ENCODE data around the gene EIF3D. TPM values are rescaled to one million over a fixed set of nuclear protein-coding genes. Genes with fewer than 3 reads are reported as not detected.
"Not testable (repeated sequence)": the region's sequence is repeated elsewhere in the genome, so short reads cannot be mapped to it uniquely, and the experiment has no call there.

Gene EIF3D
- total RNA-seq, 2 experiments from 2014 or later = 334 to 341 TPM

DNA sequence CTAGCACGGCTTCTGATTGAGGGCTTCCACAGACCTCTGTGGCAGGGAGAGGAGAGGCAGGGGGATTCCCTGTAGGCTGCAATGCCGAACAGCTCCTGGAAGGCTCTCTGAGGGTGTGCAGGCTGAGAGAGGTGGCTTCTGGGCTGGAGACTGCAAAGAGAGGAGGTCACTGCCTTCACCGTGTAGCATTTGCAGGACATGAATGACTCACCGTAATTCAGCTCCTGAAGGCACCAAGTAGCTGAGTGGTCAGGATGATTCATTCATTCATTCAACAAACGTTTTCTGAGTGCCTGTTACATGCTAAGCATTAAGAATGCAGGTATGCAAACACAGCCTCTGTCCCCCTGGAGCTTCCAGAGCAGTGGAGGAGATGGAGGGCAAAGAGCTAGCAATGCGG, 18.0 kb upstream of the EIF3D start:
- H3K4me3 Mint-ChIP-seq = no peak overlapping the region
- no peaks in the 10 kb centered on the region for H3K36me3 Mint-ChIP-seq (ENCODE audit: low read depth)
- H3K9me3 Mint-ChIP-seq = no peaks in the 10 kb centered on the region
- CTCF ChIA-PET = interaction anchor here (0.6 to 2.1 kb wide), 4 partner anchors 178 to 309 kb away, joined by 3 to 11 read pairs (median 4); no protein-coding TSS in a partner anchor
- no peak overlapping the region for H3K27ac Mint-ChIP-seq
- no peak for DNase-seq
- intact Hi-C loops (cut with micrococcal nuclease) = loop anchor here (1.0 kb wide), 2 partner anchors 210 to 227 kb away; no protein-coding TSS in a partner anchor
- peaks cover 16% of the 10 kb centered on the region for H3K27me3 Mint-ChIP-seq (ENCODE audit: low read depth)
- peaks cover 8% of the 10 kb centered on the region for H3K4me1 Mint-ChIP-seq (ENCODE audit: low read depth)

DNA sequence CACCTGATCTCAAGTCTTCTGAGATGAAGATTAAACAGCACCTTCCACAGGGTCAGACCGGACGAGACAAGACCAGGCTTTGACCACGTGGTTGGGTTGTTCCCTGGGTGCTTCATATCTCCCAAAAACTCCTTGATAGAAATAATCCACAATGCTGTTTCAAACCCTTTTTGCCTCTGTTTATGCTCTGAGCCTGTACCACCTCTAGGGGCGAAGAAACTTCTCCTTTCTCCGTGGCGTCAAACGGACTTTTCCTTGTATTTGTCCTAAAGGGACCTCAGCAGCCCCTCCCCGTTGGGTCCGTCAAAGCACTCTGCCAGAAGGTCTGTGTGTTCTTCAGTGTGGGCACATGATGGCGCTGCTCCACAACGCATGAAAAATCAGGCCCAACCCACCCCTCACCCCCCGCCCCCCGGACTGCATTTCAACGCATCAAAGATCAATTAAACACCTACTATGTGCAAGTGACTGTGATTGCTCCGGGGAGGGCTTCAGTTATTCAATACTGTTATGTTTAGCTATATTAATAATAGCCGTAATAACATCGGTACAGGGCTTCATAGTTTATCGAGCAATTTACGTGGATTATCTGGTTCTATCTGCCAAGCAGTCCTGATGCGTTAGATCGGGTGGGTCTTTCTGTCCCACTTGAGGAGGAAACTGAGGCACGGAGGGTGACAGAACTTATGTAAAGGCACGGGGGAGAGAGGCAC, 17.3 kb upstream of the EIF3D start:
- H3K9me3 Mint-ChIP-seq = no peaks in the 10 kb centered on the region
- peaks cover 12% of the 10 kb centered on the region for H3K4me1 Mint-ChIP-seq (ENCODE audit: low read depth)
- peak; percentile 59 for DNase-seq
- intact Hi-C loops (cut with micrococcal nuclease) = loop anchor here (1.0 kb wide), 2 partner anchors 211 to 228 kb away; no protein-coding TSS in a partner anchor
- peaks cover 15% of the 10 kb centered on the region for H3K27me3 Mint-ChIP-seq (ENCODE audit: low read depth)
- no peaks in the 10 kb centered on the region for H3K36me3 Mint-ChIP-seq (ENCODE audit: low read depth)
- CTCF ChIA-PET = interaction anchor here (2.1 kb wide), 1 partner anchor 310 kb away, joined by 11 read pairs; no protein-coding TSS in a partner anchor
- no peak overlapping the region for H3K27ac Mint-ChIP-seq
- no peak overlapping the region for H3K4me3 Mint-ChIP-seq

DNA sequence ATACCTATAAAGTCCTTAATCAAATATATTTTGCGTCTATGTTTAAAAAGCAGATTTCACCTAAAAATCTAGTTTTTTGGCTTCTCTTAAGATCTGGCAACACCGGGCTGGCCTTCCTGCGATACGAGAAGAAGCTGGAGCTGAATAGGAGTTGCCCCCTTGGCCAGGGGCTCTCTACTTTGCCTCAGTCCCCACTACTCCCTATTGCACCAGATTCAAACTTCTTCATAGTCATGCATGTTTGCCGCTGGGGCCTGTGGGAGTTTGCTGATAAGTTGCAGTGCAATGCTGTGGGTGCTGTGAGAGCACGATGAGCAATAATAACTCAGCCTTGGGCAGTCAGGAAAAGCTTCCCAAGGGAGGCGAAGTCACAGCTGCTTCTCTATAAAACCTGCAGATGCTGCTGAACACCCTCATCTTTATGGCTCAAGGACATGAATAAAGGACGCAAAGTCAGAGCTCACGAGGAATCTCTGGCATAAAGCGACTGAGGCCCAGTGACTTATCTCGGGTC, 15.2 kb upstream of the EIF3D start:
- intact Hi-C loops (cut with micrococcal nuclease) = loop anchor here (1.0 kb wide), 1 partner anchor 312 kb away; no protein-coding TSS in a partner anchor
- H3K27me3 Mint-ChIP-seq (ENCODE audit: low read depth) = peaks cover 7% of the 10 kb centered on the region
- no peaks in the 10 kb centered on the region for H3K36me3 Mint-ChIP-seq (ENCODE audit: low read depth)
- DNase-seq = no peak
- H3K27ac Mint-ChIP-seq = no peak overlapping the region
- CTCF ChIA-PET = interaction anchor here (0.7 to 1.7 kb wide), 4 partner anchors 230 to 433 kb away, joined by 3 to 5 read pairs (median 4); no protein-coding TSS in a partner anchor
- no peaks in the 10 kb centered on the region for H3K9me3 Mint-ChIP-seq
- no peak overlapping the region for H3K4me3 Mint-ChIP-seq
- peaks cover 13% of the 10 kb centered on the region for H3K4me1 Mint-ChIP-seq (ENCODE audit: low read depth)

DNA sequence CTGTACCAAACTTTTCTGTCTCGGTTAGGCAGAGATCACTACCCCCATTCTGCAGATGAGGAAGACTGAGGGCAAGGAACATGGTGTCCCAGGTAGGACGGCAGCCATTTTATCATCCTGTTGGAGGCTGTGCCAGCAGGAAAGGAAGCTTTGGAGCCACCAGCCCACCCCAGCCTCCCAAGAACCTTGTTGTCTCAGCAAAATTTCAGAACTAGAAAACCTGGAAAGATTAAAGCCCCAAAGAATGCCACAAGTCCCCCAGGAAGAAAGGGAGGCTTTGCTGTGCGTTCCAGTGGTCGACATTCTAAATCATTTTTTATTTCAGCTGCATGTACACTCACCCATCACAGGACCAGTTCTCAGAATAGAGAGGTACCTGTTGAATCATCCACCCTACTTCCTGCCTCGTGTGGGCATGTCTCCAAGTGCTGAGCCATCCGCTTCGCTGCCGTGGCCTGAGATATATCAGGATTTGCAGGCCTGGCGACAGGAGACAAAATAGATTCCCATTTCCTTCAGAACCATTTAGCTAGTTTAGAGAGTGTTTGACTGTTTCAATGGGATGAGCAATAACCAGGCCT, 13.0 kb upstream of the EIF3D start:
- DNase-seq = peak; percentile 84
- H3K4me3 Mint-ChIP-seq = peak overlapping the region; percentile 28
- H3K27ac Mint-ChIP-seq = peak overlapping the region; percentile 84
- peaks cover 13% of the 10 kb centered on the region for H3K4me1 Mint-ChIP-seq (ENCODE audit: low read depth)
- H3K9me3 Mint-ChIP-seq = no peaks in the 10 kb centered on the region
- intact Hi-C loops (cut with micrococcal nuclease) = loop anchor here (1.0 to 2.0 kb wide), 2 partner anchors 13 to 435 kb away; partner anchors contain the start of gene EIF3D
- CTCF ChIA-PET = interaction anchor here (0.6 to 1.2 kb wide), 2 partner anchors 12 to 311 kb away, joined by 3 to 5 read pairs; no protein-coding TSS in a partner anchor
- peaks cover 4% of the 10 kb centered on the region for H3K27me3 Mint-ChIP-seq (ENCODE audit: low read depth)
- H3K36me3 Mint-ChIP-seq (ENCODE audit: low read depth) = no peaks in the 10 kb centered on the region

DNA sequence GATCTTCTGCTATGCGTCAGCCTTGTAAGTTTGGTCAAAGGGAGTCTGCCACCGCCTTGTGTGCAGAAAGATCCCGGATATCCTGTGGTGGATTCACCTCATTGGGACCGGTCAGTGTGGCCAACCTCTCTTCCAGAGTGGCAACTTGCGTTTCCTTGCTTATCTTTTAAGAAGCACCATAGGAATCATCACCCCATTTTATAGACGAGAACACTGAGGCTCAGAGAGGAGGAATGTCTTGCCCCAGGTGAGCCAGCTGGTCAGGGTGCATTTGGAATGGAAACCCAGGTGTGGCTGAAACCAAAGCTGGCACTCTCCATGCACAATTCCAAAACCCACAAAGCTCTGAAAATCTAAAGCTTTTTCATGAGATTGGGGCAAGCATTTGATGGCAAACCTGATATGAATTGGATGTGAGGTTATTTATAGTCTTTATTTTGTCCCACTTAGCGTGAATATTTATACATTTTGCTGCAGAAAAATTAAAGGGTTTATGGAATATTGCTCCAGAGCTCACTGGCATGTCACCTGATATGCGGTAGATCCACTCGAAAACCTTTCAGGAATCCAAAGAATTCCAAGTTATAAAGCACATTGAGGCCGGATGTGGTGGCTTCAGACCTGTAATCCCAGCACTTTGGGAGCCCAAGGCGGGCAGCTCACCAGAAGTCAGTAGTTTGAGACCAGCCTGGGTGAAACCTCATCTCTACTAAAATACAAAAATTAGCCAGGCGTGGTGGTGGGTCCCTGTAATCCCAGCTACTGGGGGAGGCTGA, 12.1 kb upstream of the EIF3D start:
- no peaks in the 10 kb centered on the region for H3K36me3 Mint-ChIP-seq (ENCODE audit: low read depth)
- intact Hi-C loops (cut with micrococcal nuclease) = no loop called here
- no peak overlapping the region for H3K27ac Mint-ChIP-seq
- peaks cover 2% of the 10 kb centered on the region for H3K27me3 Mint-ChIP-seq (ENCODE audit: low read depth)
- no peaks in the 10 kb centered on the region for H3K9me3 Mint-ChIP-seq
- peaks cover 11% of the 10 kb centered on the region for H3K4me1 Mint-ChIP-seq (ENCODE audit: low read depth)
- H3K4me3 Mint-ChIP-seq = no peak overlapping the region
- no peak for DNase-seq
- CTCF ChIA-PET = interaction anchor here (1.2 kb wide), 1 partner anchor 11 kb away, joined by 3 read pairs; no protein-coding TSS in a partner anchor

DNA sequence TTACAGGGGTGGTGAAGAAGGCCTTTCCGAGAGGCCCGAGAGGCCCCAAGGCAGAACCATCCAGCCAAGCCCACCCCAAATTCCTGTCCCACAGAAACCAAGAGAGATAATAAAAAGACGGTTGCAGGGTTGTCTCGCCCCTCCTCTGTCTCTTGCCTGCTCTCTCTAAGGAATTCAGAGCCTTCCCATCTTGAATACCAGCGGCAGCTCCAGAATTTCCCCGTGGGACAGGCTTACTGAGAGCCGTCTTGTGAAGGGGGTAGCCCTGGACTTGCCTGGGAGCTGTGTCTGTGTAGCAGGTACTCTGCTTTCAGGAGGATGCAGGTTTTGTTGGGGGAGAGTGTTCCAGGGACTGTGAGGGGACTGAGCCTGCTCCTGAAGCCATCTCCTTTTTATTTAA, 9.6 kb upstream of the EIF3D start:
- no peak for DNase-seq
- Mint-ChIP-seq H3K4me1 (ENCODE audit: low read depth) (peaks cover 10% of the 10 kb centered on the region), H3K36me3 (ENCODE audit: low read depth) (no peaks in the 10 kb centered on the region), H3K9me3 (no peaks in the 10 kb centered on the region), H3K4me3 (no peak overlapping the region), H3K27ac (no peak overlapping the region), H3K27me3 (ENCODE audit: low read depth) (no peaks in the 10 kb centered on the region)
- intact Hi-C loops (cut with micrococcal nuclease) = no loop called here
- CTCF ChIA-PET = interaction anchor here (0.6 to 0.8 kb wide), 2 partner anchors 62 to 318 kb away, joined by 3 to 4 read pairs; no protein-coding TSS in a partner anchor

DNA sequence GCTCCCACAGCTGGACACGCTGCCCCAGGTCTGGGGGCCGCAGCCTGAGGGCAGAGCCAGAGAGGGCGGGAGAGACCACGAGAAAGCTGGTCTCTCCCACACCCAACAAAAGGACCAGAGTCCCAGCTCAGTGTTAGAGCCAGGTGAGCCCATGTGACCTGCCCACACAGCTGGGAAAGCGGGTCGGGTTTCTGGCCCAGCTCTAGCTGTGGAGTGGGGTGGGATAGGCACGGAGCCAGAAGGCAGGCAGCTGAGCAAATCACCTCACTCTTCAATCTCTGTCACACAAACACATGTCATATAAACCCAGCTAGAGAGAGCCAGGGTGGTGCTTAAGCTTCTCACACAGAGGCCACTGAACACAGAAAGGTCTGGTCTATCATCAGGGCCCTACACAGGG, 7.8 kb upstream of the EIF3D start:
- DNase-seq = no peak
- Mint-ChIP-seq H3K9me3 (no peaks in the 10 kb centered on the region), H3K4me1 (ENCODE audit: low read depth) (peaks cover 3% of the 10 kb centered on the region), H3K36me3 (ENCODE audit: low read depth) (no peaks in the 10 kb centered on the region), H3K27me3 (ENCODE audit: low read depth) (no peaks in the 10 kb centered on the region), H3K4me3 (no peak overlapping the region), H3K27ac (no peak overlapping the region)
- CTCF ChIA-PET = no interaction called here
- intact Hi-C loops (cut with micrococcal nuclease) = no loop called here

DNA sequence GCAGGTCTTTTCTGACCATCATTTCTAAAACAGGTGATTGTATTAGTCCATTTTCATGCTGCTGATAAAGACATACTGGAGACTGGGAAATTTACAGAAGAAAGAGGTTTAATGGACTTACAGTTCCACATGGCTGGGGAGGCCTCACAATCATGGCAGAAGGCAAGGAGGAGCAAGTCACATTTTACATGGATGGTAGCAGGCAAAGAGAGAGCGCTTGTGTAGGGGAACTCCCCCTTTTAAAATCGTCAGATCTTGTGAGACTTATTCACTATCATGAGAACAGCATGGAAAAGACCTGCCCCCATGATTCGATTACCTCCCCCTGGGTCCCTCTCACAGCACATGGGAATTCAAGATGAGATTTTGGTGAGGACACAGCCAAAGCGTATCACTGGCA, 4.4 kb upstream of the EIF3D start:
- H3K27me3 Mint-ChIP-seq (ENCODE audit: low read depth); DNase-seq; intact Hi-C loops (cut with micrococcal nuclease); H3K36me3 Mint-ChIP-seq (ENCODE audit: low read depth); H3K4me1 Mint-ChIP-seq (ENCODE audit: low read depth); H3K9me3 Mint-ChIP-seq; H3K27ac Mint-ChIP-seq; H3K4me3 Mint-ChIP-seq: not testable (repeated sequence)
- CTCF ChIA-PET = interaction anchor here (0.6 kb wide), 1 partner anchor 12 kb away, joined by 3 read pairs; no protein-coding TSS in a partner anchor

DNA sequence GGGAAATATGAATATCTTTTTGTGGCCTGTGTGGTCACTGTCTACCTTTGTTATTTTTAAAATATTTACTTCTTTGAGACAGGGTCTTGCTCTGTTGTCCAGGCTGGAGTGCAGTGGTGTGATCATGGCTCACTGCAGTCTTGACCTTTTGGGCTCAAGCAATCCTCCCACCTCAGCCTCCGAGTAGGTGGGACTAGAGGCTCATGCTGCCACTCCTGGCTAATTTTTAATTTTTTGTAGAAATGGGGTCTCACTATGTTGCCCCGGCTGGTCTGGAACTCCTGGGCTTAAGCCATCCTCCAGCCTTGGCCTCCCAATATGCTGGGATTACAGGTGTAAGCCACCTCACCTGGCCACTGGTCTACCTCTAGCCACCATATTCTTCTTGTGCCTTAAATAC, 3.5 kb upstream of the EIF3D start:
- no peaks in the 10 kb centered on the region for H3K9me3 Mint-ChIP-seq
- no peak for DNase-seq
- peaks cover 7% of the 10 kb centered on the region for H3K36me3 Mint-ChIP-seq (ENCODE audit: low read depth)
- peaks cover 5% of the 10 kb centered on the region for H3K4me1 Mint-ChIP-seq (ENCODE audit: low read depth)
- no peak overlapping the region for H3K4me3 Mint-ChIP-seq
- intact Hi-C loops (cut with micrococcal nuclease) = no loop called here
- no peak overlapping the region for H3K27ac Mint-ChIP-seq
- CTCF ChIA-PET = no interaction called here
- no peaks in the 10 kb centered on the region for H3K27me3 Mint-ChIP-seq (ENCODE audit: low read depth)

DNA sequence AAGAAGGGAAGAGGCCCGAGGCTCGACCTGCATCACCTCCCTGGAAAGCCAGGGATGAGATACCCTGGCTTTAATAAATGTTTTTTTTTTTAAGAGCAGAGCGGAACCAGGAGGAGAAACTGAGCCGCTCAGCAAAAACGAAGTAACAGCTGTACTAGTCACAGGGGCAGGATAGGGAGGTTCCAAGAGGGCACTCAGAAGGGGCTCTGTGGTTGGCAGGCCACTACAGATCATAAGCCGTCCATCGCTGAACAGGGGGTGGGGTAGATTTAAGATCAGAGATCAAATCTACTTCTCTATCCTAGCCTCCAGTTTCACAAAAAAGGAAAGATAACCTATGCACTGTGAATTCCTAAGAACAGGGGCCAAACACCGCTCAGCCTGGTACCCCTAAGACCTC, 625 bp downstream of the EIF3D start:
- peaks cover 42% of the 10 kb centered on the region for H3K36me3 Mint-ChIP-seq (ENCODE audit: low read depth)
- peak overlapping the region; percentile 96 for H3K4me3 Mint-ChIP-seq
- peak overlapping the region; percentile 99 for H3K27ac Mint-ChIP-seq
- H3K27me3 Mint-ChIP-seq (ENCODE audit: low read depth) = no peaks in the 10 kb centered on the region
- DNase-seq = peak; percentile 24
- no peaks in the 10 kb centered on the region for H3K9me3 Mint-ChIP-seq
- peaks cover 31% of the 10 kb centered on the region for H3K4me1 Mint-ChIP-seq (ENCODE audit: low read depth)
- intact Hi-C loops (cut with micrococcal nuclease) = loop anchor here (2.0 kb wide), 1 partner anchor 714 kb away; no protein-coding TSS in a partner anchor
- CTCF ChIA-PET = no interaction called here

DNA sequence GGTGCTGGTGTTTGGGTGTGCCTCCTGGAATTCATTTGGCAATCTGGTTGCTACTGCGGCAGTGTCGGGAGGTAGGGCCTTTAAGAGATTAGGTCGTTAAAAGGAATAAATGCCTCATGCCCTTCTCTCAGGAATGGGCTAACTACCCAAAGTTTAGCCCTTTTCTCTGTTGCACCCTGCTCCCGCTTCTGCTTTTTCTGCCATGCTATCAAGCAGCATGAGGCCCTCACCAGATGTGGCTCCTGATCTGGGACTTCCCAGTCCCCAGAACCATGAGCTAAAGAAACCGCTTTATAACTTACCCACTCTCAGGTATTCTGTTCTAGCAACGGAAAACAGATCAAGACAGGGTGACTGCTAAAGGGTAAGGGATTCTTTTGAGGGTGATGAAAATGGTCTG, 6.3 kb downstream of the EIF3D start:
- Mint-ChIP-seq H3K9me3 (no peaks in the 10 kb centered on the region), H3K36me3 (ENCODE audit: low read depth) (peaks cover 75% of the 10 kb centered on the region), H3K27ac (no peak overlapping the region), H3K4me3 (no peak overlapping the region), H3K27me3 (ENCODE audit: low read depth) (no peaks in the 10 kb centered on the region), H3K4me1 (ENCODE audit: low read depth) (peaks cover 29% of the 10 kb centered on the region)
- DNase-seq = no peak
- intact Hi-C loops (cut with micrococcal nuclease) = no loop called here
- CTCF ChIA-PET = interaction anchor here (1.2 to 1.6 kb wide), 2 partner anchors 12 to 221 kb away, joined by 4 to 8 read pairs; no protein-coding TSS in a partner anchor

DNA sequence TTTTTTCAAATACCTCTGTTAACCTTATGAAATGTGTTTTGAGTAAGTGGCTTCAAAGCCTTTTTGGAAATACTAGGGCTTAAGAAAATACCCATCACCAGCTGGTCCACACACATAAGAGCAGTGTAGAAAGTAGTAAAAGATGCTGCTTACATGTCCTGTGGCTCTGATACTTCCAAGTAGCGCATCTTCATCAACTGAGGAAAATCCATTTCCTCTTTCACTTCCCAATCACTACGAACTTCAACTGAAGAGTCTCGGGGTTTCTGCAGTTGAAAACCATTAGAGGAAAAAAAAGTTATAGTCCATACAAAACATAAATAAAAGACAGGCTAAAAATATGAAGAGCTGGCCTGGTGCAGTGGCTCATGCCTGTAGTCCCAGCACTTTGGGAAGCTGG, 8.5 kb downstream of the EIF3D start:
- Mint-ChIP-seq H3K9me3 (no peaks in the 10 kb centered on the region), H3K4me3 (no peak overlapping the region), H3K27me3 (ENCODE audit: low read depth) (no peaks in the 10 kb centered on the region), H3K4me1 (ENCODE audit: low read depth) (peaks cover 7% of the 10 kb centered on the region), H3K36me3 (ENCODE audit: low read depth) (peaks cover 79% of the 10 kb centered on the region), H3K27ac (peak overlapping the region; percentile 43)
- CTCF ChIA-PET = interaction anchor here (1.1 kb wide), 1 partner anchor 336 kb away, joined by 3 read pairs; no protein-coding TSS in a partner anchor
- DNase-seq = no peak
- intact Hi-C loops (cut with micrococcal nuclease) = no loop called here

All from activated naive CD4-positive, alpha-beta T cell treated with anti-CD3 and anti-CD28 coated beads for 36 hours (primary cell).